ENCODE measurements around the gene HARBI1.
"Not testable (repeated sequence)": the region's sequence is repeated elsewhere in the genome, so short reads cannot be mapped to it uniquely, and the experiment has no call there.

The HARBI1 gene

DNA sequence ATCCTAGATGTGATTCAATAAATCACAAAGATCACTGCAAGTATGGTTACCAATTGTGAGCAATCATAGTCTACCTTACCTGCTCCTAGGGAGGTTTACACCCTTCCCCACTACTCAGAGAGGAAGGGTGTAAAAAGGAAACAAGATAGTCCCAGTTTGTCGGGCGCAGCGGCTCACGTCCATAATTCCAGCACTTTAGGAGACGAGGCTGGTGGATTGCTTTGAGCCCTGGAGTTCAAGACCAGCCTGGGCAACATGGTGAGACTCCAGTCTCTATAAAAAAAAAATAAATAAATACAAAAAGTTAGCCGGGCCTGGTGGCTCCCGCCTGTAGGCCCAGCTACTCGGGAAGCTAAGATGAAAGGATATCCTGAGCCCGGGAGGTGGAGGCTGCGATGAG, 22.2 kb downstream of the HARBI1 start:
- no peak for DNase-seq

DNA sequence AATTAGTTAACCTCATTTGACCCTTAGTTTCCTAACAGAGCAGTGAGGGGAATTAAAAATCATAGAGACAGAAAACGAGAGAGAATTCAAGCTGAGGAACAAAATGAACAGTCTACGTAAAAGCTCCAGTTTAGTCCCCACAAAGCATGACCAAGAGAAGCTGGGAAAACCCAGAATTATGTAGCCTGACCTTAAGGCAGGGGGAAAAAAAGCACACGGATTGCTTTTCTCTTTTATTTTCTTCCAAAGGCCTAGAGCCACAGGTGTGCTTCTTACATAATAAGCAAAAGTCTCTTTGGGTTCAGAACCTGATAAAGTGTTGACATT, 22.7 kb downstream of the HARBI1 start:
- DNase-seq = no peak

DNA sequence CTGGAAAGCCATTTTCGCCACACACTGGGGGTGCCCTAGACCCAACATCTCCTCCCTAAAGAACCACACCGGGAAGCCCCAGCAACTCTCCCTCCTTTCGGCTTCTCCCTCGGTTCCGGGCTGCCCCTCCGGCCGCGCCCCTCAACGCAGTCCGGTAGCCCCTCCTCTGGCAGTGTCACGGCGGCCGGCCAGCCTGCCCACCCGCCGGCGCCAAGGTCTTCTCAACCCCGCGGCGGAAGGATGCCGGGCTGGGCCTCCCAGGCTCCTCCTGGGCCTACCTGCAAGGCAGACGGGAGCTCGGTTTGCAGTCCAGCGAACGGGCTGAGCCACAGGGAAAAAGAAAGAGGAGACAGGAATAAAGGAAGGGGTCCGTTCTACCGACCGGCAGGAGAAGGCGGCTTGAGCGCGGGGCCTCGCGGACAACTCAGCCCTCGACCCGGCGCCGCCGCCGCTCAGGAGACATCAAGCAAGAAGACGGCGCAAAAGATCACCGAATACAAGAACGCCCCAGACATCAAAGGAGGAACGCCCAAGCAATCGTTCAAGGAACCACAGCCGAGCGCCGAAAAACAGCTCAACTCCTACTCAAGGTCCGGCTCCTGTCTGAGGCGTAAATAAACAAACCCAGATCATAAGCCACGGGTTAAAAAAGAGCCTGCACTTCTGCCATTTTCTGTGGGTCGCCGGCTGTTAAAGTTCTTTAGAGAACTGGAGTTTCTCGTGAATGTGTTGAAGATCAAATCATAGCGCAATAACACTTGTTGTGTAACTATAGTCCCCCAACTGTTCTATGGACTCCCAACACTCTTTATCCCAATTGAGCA, 23.3 kb downstream of the HARBI1 start, which contains the start of gene AMBRA1:
Gene AMBRA1, minus strand, starts transcription at position 474 of the 824 bp plus-strand sequence. CDS start 45,643 bp downstream, outside the sequence.
- peak; percentile 94 for DNase-seq

DNA sequence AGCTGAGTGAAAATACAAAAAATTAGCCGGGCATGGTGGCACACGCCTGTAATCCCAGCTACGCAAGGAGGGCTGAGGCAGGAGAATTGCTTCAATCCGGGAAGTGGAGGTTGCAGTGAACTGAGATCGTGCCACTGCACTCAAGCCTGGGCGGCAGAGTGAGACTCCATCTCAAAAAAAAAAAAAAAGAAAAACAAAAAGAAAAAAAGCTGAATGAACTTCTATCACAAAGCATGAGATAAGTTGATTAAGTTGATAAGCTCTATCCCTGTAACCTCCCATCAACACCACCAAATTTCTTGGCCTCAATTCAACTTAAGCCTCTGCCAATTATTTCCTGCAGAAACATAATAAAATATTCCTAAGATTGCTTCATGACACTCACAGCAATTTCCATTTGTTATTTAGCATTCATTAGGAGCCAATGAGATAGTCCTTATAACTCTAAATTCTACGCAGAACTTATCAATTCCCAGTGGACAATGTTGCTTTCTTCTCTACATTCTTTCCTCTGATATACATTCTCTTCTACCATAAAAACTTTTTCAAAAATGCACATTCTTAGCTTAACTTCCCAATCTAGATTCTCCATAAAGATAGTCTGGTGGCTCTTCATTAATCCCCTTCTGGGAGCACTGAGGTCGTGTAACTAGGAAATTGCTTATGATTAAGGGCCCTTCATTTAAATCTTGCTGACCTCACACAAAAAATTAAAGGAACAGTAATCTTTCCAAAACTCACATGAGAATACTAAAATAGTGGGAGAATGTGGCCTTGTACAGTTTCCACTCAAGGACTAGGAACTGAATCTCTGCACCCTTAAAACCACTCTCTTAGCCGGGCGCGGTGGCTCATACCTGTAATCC, 26.1 kb downstream of the HARBI1 start:
- no peak for DNase-seq

DNA sequence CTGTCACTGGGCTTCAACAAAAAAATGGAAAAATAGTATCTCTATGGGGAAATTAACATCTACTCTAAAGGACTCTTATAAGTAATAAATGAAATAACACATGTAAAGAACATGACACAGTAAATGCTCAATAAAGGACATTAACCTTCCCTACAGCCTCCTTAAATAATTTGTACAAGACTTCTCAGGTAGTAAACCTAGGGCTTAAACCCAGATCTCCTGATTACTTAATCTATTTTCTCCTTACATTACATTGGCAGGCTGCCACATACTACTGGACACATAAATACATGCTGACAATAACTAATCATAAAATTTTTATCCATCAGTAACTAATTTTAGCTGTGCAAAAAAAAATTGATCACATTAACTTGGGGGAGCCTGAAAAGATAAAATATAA, 28.1 kb downstream of the HARBI1 start:
- DNase-seq = no peak

DNA sequence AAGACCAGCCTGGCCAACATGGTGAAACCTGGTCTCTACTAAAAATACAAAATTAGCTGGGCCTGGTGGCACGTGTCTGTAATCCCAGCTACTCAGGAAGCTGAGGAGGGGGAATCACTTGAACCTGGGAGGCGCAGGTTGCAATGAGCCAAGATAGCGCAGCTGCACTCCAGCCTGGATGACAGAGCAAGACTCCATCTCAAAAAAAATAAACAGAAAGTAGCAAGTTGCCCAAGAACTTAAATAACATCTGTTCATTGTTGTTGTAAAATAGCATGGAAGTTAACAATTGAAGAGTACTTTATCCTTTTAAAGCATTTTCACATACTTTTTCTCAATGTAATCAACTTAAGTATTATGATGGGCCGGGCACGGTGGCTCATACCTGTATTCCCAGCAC, 28.9 kb downstream of the HARBI1 start:
- DNase-seq = no peak

DNA sequence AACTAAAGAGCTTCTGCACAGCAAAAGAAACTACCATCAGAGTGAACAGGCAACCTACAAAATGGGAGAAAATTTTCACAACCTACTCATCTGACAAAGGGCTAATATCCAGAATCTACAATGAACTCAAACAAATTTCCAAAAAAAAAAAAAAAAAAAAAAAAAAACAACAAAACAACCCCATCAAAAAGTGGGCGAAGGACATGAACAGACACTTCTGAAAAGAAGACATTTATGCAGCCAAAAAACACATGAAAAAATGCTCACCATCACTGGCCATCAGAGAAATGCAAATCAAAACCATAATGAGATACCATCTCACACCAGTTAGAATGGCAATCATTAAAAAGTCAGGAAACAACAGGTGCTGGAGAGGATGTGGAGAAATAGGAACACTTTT, 33.5 kb downstream of the HARBI1 start:
- DNase-seq = not testable (repeated sequence)

DNA sequence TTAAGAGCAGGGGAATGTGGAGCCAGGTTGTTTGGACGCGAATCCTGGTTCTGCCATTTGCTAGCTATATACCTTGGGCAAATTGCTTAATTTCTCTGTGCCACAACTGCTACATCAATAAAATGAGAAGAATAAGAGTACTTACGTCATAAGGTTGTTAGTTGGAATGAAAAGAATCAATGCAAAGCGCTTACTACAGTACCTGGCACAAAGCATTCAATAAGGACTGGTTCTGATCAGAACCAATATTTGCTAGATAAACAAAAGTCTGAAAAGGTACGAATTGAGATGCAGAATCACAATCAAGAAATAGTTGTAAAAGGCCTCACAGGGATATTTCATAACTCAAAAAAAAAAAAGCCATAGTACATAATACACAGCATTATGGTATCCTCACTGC, 34.4 kb downstream of the HARBI1 start:
- DNase-seq = no peak

DNA sequence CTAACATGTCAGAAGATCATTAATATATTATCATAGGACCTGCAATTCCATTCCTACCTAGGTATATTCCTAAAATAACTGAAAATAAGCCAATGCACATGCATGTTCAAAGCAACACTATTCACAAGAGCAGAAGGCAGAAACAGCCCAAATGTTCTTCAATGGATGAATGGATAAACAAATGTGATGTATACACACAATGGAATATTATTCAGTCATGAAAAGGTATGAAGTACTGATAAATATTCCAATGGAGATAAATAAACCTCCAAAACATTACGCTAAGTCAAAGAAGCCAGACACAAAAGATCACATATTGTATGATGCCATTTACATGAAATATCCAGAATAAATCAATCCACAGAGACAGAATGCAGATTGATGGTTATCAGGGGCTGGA, 40.0 kb downstream of the HARBI1 start:
- DNase-seq = no peak

DNA sequence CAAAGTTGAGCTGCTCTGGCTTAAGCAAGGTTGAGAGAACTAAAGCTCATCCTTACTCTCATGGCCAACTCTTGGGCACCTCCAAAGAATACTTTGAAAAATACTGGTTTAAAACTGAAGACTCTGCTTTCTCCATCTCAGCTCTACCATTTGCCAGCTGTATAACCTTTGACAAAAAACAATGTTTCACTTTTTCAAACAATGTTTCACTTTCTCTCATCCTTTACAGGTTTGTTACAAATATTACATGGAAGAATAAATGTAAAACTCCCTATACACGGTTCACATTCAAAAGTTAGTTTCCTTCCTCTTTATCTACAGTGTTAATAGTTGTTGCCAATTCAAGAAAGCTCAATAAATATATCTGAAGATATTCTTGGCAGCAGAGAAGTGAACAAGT, 42.4 kb downstream of the HARBI1 start:
- DNase-seq = no peak

DNA sequence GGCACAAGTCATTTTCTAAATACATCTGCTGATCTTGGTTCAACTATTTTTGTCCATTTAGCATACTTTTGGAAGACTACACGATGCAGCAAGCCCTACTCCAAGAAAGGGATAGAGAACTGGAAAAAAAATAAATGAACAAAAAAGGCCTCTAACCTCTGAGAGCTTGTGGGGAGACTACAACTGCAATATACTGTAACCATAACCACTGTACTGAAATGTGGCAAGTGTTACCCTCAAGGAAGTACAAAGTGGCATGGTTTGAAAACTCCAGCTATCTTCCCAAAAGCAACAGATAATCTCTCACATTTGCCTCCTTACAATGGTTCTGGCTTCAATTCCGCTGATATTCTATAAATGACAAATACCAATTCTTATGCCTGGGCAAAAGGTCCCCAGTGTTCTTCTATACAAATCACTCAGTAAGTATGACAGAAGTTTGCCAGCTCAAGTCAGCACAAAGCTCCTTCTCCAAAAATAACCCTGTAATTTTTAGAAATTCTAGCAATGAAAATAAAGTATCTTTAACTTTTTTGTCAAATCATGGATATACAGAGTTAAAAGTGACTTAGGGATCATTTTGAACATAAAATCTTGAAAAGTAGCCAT, 46.1 kb downstream of the HARBI1 start:
- DNase-seq = no peak

DNA sequence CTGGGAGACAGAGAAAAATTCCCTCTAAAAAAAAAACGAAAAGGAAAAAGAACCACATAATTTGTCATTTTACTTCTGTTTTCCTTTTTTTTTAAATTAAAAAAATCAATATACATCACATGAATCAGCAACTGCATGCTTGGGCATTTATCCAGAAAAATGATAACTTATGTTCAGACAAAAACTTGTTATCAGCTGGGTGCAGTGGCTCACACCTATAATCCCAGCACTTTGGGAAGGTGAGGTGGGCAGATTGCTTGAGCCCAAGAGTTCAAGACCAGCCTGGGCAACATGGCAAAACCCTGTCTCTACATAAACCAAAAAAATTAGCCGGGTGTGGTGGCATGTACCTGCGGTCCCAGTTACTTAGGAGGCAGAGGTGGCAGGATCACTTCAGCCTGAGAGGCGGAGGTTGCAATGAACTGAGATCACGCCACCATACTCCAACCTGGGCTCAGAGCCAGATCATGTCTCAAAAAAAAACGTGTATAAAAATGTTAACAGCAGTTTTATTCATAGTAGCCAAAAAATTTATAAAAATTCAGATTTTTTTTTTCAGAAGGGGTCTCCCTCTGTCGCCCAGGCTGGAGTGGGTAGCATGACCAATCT, 51.7 kb downstream of the HARBI1 start:
- DNase-seq = no peak

DNA sequence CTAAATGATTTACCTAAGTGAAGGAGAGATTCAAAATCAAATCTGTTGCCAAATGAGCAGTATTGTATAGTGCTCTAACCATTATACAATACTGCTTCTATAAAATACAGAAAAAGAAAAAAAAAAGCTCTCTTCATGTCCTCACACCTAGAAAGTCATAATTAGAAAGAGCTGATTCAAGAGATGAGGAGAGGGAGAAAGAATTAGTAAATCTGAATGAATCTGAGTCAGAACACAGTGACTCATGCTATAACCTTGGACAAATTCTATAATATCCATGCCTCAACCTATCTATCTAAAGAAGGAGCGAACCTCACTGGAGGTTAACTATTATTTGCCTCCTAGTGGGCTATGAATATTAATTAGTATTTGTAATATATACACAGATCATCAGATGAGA, 52.6 kb downstream of the HARBI1 start:
- no peak for DNase-seq

DNA sequence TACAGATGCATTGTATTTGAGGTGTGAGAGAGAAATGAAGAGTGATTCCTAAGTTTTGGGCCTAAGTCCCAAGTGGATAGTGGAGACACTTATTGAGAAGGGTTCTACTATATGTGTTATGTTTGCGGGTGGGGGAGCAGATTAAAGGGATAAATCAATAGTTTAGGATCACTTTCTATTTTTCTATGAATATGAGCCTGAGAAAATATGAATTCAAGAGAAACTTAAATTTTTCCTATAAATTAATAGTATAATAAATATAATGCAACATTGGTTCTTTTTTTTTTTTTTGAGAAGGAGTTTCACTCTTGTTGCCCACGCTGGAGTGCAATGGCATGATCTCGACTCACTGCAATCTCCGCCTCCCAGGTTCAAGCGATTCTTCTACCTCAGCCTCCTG, 54.5 kb downstream of the HARBI1 start:
- no peak for DNase-seq

DNA sequence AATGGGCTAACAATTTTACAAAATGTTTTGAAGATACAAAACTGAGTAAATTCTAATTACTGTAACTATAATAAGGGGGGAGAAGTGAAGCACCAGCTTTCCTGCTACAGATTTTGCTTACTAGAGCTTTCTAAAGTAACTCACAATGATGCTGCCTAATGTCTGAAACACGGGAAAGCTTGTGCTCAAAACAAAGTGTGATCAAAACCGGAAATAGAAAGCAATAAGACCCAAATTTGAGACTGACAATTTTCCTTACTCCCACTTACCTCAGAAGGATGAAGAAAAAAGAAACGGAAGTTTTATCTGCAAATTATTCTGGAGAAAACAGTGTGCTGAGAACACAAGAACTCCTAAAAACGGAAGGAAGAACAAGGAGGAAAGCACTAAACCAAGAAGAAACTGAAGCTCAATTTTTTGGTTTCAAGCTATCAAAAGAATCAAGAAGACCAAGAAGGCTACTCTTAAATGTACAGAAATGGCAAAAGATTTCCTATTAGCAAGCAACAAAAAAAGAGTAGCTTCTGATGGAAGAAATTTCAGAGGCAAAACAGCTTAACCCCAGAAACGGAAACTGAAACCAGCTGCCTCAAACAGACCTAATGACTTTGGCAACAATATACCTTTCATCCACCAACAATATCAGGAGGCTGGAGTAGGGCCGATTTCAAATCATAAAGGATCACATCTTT, 56.6 kb downstream of the HARBI1 start:
- no peak for DNase-seq

DNA sequence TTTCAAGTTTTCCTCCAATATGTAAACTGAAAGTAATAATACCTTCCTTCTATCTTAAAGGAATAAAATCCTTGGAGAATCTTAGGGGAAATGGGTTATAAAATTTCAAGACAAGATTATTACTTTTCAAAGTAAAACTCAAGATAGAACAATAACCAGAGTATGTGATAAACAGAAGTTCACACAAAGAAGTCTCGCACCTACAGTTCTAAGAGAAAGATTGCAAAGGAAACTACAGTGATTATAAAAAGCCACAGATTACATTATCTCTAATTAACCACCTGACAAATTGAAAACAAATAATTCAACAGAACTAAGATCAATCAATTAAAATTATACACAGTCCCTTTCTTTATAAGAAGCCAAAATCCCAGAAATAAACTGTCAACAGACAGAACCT, 57.2 kb downstream of the HARBI1 start:
- no peak for DNase-seq

DNA sequence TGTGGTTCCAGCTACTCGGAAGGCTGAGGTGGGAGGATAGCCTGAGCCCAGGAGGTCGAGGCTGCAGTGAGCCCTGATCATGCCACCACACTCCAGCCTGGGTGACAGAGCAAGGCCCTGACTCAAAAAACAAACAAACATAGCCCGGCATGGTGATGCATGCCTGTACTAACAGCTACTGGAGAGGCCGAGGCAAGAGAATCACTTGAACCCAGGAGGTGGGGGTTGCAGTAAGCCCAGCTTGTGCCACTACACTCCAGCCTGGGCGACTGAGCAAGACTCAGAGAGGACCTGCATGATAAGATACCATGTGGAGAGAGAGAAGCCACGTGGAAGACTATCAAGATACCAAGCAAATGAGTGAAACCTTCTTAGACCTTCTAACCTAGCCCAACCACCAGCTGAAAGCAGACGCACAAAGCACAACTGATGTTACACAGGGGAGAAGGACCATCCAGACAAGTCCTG, 59.3 kb downstream of the HARBI1 start:
- DNase-seq = no peak

DNA sequence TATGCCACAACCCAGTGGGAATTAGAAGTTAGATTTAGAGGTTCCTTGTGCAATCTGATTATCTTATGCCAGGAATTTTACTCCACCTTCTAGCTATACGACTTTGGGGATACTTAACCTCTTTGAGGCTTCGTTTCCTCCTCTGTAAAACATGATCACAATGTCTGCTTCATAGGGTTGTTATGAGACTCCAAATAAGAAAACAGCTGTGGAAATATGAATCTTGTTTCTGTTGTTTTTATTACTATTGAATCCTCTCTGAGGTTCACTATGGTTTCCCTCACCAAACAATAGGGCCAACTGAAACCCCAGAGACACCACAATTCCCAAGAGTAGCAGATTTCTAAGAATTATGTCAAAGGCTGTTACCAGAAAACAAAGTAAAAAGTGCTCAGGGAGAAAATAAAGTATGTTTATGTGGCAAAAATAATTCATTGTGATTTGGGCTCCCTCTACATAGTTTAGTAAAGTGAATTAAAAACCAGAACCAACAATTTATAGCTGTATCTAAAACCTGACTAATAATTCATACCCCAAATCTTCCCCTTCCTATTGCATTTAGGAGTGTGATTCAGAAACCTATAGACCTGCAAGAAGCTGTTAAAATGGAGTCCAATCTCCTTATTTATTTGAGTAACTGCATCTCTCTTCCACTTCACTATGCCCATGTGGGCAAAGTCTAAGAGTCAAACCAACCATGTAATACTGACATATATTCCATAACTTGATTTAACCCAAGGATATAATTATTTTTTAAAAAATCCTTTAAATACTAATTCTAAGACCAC, 61.6 kb downstream of the HARBI1 start:
- no peak for DNase-seq

DNA sequence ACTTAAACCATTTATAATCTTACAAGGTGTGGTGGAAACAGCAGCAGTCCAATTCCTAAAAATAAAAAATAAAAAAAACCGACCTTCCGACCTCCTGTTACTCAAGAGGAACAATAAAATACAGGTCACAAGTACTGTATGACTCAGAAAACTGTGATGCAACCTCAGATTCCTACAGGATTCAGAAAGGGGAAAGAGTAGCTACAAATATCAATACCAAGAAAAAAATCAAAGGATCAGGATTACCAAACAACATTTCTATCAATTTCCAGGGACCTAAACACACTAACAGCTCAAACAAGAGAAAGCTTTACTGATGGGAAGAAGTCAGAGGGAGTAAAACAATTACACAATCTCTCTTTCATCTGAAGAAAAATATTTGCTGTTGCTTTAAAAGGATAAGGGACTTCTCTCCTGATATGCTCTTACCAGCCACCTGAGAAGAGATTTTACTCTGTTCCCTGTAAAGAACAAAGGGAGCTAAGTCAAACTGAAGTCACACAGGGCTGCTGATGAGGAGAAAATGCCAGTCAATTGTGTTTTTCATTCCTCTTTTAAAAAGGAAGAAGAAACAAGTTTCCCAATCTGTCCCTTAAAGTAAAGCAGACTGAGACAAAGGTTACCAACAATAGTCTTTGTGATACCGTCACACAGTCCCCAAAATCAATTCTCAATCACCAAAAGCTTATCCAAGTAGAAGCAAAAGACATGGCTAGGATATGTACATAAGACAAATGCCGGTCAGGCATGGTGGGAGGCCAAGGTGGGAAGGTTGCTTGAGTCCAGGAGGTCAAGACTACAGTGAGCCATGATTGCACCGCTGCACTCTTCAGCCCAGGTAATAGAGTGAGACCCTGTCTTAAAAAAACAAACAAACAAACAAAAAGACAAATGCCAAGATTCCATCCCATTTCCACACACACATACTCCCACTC, 62.5 kb downstream of the HARBI1 start:
- DNase-seq = no peak

DNA sequence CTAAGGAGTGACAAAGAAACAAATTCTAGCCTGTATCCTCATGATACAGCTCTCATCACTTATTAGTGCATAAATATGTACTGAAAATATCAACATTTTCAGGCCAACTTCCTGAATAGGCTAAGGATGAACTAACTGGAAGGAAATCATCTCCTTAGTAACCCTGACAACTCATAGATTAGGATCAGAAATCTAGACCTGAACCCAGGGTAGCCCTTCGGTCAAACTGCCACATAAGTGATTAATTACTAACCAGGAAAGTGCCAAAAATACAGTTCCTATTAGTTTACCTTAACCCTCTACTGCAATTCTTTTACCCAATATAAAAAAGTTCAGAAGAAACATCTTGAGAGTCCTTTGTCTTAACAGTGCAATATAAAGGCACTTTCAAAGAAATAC, 63.2 kb downstream of the HARBI1 start:
- DNase-seq = no peak
